Skeletal muscle satellite cell (primary cell): Measurements from ENCODE around the gene PDXK.

Experiments used
- H3K27me3 ChIP-seq: 2 replicates; pipeline ENCODE4 v1.7.0; 2013; ENCODE audit warnings: low read length; ENCODE audit not compliant: control insufficient read depth, insufficient read depth
- H3K36me3 ChIP-seq: 2 replicates; pipeline ENCODE4 v1.7.0; 2013; ENCODE audit warnings: mild to moderate bottlenecking, control low read depth, low read length; ENCODE audit not compliant: insufficient read depth
- H3K4me1 ChIP-seq: 2 replicates; pipeline ENCODE4 v1.7.0; 2013; ENCODE audit warnings: low read length; ENCODE audit not compliant: control insufficient read depth, insufficient read depth
- H3K4me2 ChIP-seq: 2 replicates; pipeline ENCODE4 v1.7.0; 2013; ENCODE audit warnings: mild to moderate bottlenecking, low read length
- H3K4me3 ChIP-seq: 2 replicates; pipeline ENCODE4 v1.7.0; 2013; ENCODE audit warnings: low read length
- H3K9ac ChIP-seq: 2 replicates; pipeline ENCODE4 v1.7.0; 2013; ENCODE audit warnings: mild to moderate bottlenecking, low read depth, low read length, moderate library complexity
- H3K9me3 ChIP-seq: replicated peaks from 2 replicates; pipeline ENCODE4 v1.7.0; 2013; ENCODE audit warnings: mild to moderate bottlenecking, control low read depth, low read length

The PDXK gene

GRCh38 chr21:43717967-43718871, 710 bp upstream of the PDXK start:
- Histone ChIP-seq H3K4me3 (peak overlapping the region; percentile 100), H3K4me1 (peaks cover 29% of the 10 kb centered on the region), H3K9me3 (no peaks in the 10 kb centered on the region), H3K36me3 (peaks cover 4% of the 10 kb centered on the region), H3K9ac (peak overlapping the region; percentile 94), H3K27me3 (no peaks in the 10 kb centered on the region), H3K4me2 (peak overlapping the region; percentile 99)

- H3K4me2 ChIP-seq, result peak overlapping the region; percentile 99
- H3K36me3 ChIP-seq, result peaks cover 15% of the 10 kb centered on the region
- H3K4me1 ChIP-seq, result peaks cover 29% of the 10 kb centered on the region
- no peaks in the 10 kb centered on the region for H3K27me3 ChIP-seq
- peak overlapping the region; percentile 94 for H3K9ac ChIP-seq
- H3K4me3 ChIP-seq, result peak overlapping the region; percentile 100
- no peaks in the 10 kb centered on the region for H3K9me3 ChIP-seq
These were observed 1.0 kb downstream of the PDXK start for GRCh38 chr21:43719748-43720538.

GRCh38 chr21:43720539-43721166, 1.7 kb downstream of the PDXK start:
- Histone ChIP-seq H3K4me1 (peaks cover 31% of the 10 kb centered on the region), H3K9me3 (no peaks in the 10 kb centered on the region), H3K4me2 (peak overlapping the region; percentile 99), H3K9ac (peak overlapping the region; percentile 94), H3K36me3 (peaks cover 15% of the 10 kb centered on the region), H3K27me3 (no peaks in the 10 kb centered on the region), H3K4me3 (peak overlapping the region; percentile 100)

GRCh38 chr21:43721206-43721605, 2.3 kb downstream of the PDXK start:
- Histone ChIP-seq H3K9me3 (no peaks in the 10 kb centered on the region), H3K4me3 (peak overlapping the region; percentile 100), H3K27me3 (no peaks in the 10 kb centered on the region), H3K4me1 (peaks cover 36% of the 10 kb centered on the region), H3K4me2 (peak overlapping the region; percentile 99), H3K36me3 (peaks cover 15% of the 10 kb centered on the region), H3K9ac (no peak overlapping the region)

- Histone ChIP-seq H3K27me3 (no peaks in the 10 kb centered on the region), H3K36me3 (peaks cover 15% of the 10 kb centered on the region), H3K4me1 (peaks cover 39% of the 10 kb centered on the region), H3K9ac (no peak overlapping the region), H3K4me2 (no peak overlapping the region), H3K9me3 (no peaks in the 10 kb centered on the region), H3K4me3 (no peak overlapping the region)
These were observed 3.0 kb downstream of the PDXK start for GRCh38 chr21:43721939-43722338.

GRCh38 chr21:43723648-43724047, 4.7 kb downstream of the PDXK start:
- peaks cover 54% of the 10 kb centered on the region for H3K4me1 ChIP-seq
- peaks cover 15% of the 10 kb centered on the region for H3K36me3 ChIP-seq

GRCh38 chr21:43726686-43727518, 8.0 kb downstream of the PDXK start:
- Histone ChIP-seq H3K9me3 (no peaks in the 10 kb centered on the region), H3K4me1 (peaks cover 51% of the 10 kb centered on the region), H3K9ac (peak overlapping the region; percentile 57), H3K4me2 (peak overlapping the region; percentile 79), H3K27me3 (no peaks in the 10 kb centered on the region), H3K36me3 (peaks cover 11% of the 10 kb centered on the region), H3K4me3 (peak overlapping the region; percentile 53)

More at GRCh38 chr21:43723648-43724047, 4.7 kb downstream of the PDXK start:
- no peaks in the 10 kb centered on the region for H3K9me3 ChIP-seq
- H3K27me3 ChIP-seq, result no peaks in the 10 kb centered on the region
- no peak overlapping the region for H3K9ac ChIP-seq
- H3K4me3 ChIP-seq, result no peak overlapping the region
- no peak overlapping the region for H3K4me2 ChIP-seq

GRCh38 chr21:43727519-43728153, 8.7 kb downstream of the PDXK start:
- H3K4me3 ChIP-seq, result peak overlapping the region; percentile 53
- H3K4me1 ChIP-seq, result peaks cover 54% of the 10 kb centered on the region
- H3K9ac ChIP-seq, result peak overlapping the region; percentile 57

GRCh38 chr21:43728154-43728466, 9.2 kb downstream of the PDXK start:
- peak overlapping the region; percentile 57 for H3K9ac ChIP-seq
- H3K4me1 ChIP-seq, result peaks cover 57% of the 10 kb centered on the region
- H3K4me3 ChIP-seq, result peak overlapping the region; percentile 53
- no peaks in the 10 kb centered on the region for H3K9me3 ChIP-seq
- peaks cover 11% of the 10 kb centered on the region for H3K36me3 ChIP-seq
- no peaks in the 10 kb centered on the region for H3K27me3 ChIP-seq
- H3K4me2 ChIP-seq, result peak overlapping the region; percentile 79

More at GRCh38 chr21:43727519-43728153, 8.7 kb downstream of the PDXK start:
- no peaks in the 10 kb centered on the region for H3K9me3 ChIP-seq
- peaks cover 11% of the 10 kb centered on the region for H3K36me3 ChIP-seq
- peak overlapping the region; percentile 79 for H3K4me2 ChIP-seq
- no peaks in the 10 kb centered on the region for H3K27me3 ChIP-seq
